A549 (cell line): ENCODE data around the gene CYB5B. TPM values are rescaled to one million over a fixed set of nuclear protein-coding genes. Genes with fewer than 3 reads are reported as not detected.

Experiments
- ATAC-seq, 2 experiments: fragments of 200-7000 bp in 1 of 2; fragments of >200 bp in 1 of 2; cut with Nextera tagmentation in 1 of 2; cut with Tn5 transposase in 1 of 2; 3 replicates each; pipeline versions ENCODE4 v1.8.0 to v1.9.1; 2018 to 2020; ENCODE audit warnings: mild to moderate bottlenecking in 1 of 2, moderate library complexity in 1 of 2
- CTCF ChIA-PET: fragments of 300-600 bp; sonication (Branson Sonifier 250); formaldehyde crosslinking; extraction: SDS; loops from one replicate; lab custom pipeline; 2021; ENCODE audit warnings: antibody characterized with exemption, inconsistent platforms; lab: Yijun Ruan, JAX
- POLR2A ChIA-PET: fragments of 350-600 bp; formaldehyde crosslinking; extraction: SDS; loops from one replicate; lab custom pipeline; 2021; ENCODE audit warnings: antibody characterized with exemption, inconsistent platforms; lab: Yijun Ruan, JAX
- DNase-seq, 2 experiments: peaks; one replicate each; pipeline versions ENCODE4 v3.0.0 to v3.0.0-alpha.2; 2011 to 2016; ENCODE audit warnings: low read depth in 1 of 2, low spot score in 1 of 2
- FAIRE-seq: peaks from 2 replicates; lab custom pipeline; 2011; peaks lifted over from hg19 to GRCh38; lab: Jason Lieb, UNC
- H3K27ac ChIP-seq, 2 experiments: fragments of >200 bp; sonication (Bioruptor Twin); formaldehyde crosslinking; 3 replicates each; pipeline ENCODE4 v1.5.1; 2016 to 2017
- H3K4me1 ChIP-seq: fragments of >200 bp; sonication (Bioruptor Twin); formaldehyde crosslinking; 3 replicates; pipeline ENCODE4 v1.6.1; 2016
- H3K4me2 ChIP-seq: fragments of >200 bp; sonication (Bioruptor Twin); formaldehyde crosslinking; 3 replicates; pipeline ENCODE4 v1.6.1; 2016
- H3K4me3 ChIP-seq: fragments of >200 bp; sonication (Bioruptor Twin); formaldehyde crosslinking; 3 replicates; pipeline ENCODE4 v1.5.1; 2016
- H3K9me3 ChIP-seq: fragments of >200 bp; sonication (Bioruptor Twin); formaldehyde crosslinking; 3 replicates; pipeline ENCODE4 v1.6.1; 2016
- BHLHE40 ChIP-seq: IDR thresholded peaks from 2 replicates; pipeline ENCODE4 v1.6.1; 2012; ENCODE audit warnings: low read depth, low read length, inconsistent platforms
- CBX2 ChIP-seq: fragments of 200-600 bp; sonication (generic); IDR thresholded peaks from 2 replicates; pipeline ENCODE4 v1.6.1; 2016; ENCODE audit warnings: low read depth, mild to moderate bottlenecking, borderline replicate concordance
- CEBPB ChIP-seq, 2 experiments: fragments of >200 bp in 1 of 2; sonication (Bioruptor Twin) in 1 of 2; formaldehyde crosslinking in 1 of 2; IDR thresholded peaks; 2 replicates each; pipeline ENCODE4 v1.6.1; 2012 to 2016
- CHD2 ChIP-seq: fragments of 150-350 bp; IDR thresholded peaks from 2 replicates; pipeline ENCODE4 v1.6.1; 2014; ENCODE audit warnings: low read length; ENCODE audit not compliant: partially characterized antibody
- CTCF ChIP-seq: fragments of >200 bp; sonication (Bioruptor Twin); formaldehyde crosslinking; IDR thresholded peaks from 3 replicates; pipeline ENCODE4 v1.5.1; 2016
- EHMT2 ChIP-seq: fragments of 200-600 bp; sonication (generic); IDR thresholded peaks from 2 replicates; pipeline ENCODE4 v1.6.1; 2016; ENCODE audit warnings: antibody characterized with exemption, low read depth, mild to moderate bottlenecking, moderate library complexity
- HEYL ChIP-seq: fragments of 250-450 bp; sonication (Bioruptor Pico); IDR thresholded peaks from 2 replicates; pipeline ENCODE4 v1.8.0; 2021; ENCODE audit warnings: mild to moderate bottlenecking, moderate library complexity
- HOXA7 ChIP-seq: fragments of 250-450 bp; sonication (Bioruptor Pico); IDR thresholded peaks from 2 replicates; pipeline ENCODE4 v1.5.0; 2020; ENCODE audit warnings: mild to moderate bottlenecking, moderate library complexity
- JUNB ChIP-seq: fragments of >200 bp; sonication (Bioruptor Twin); formaldehyde crosslinking; IDR thresholded peaks from 2 replicates; pipeline ENCODE4 v1.6.1; 2016
- KDM1A ChIP-seq: fragments of 200-600 bp; sonication (generic); IDR thresholded peaks from 2 replicates; pipeline ENCODE4 v1.6.1; 2016; ENCODE audit warnings: low read depth, mild to moderate bottlenecking
- MAFK ChIP-seq: fragments of 450-650 bp; IDR thresholded peaks from 2 replicates; pipeline ENCODE4 v1.6.1; 2014; ENCODE audit not compliant: partially characterized antibody
- POLR2AphosphoS2 ChIP-seq: conservative IDR thresholded peaks from 2 replicates; pipeline ENCODE4 v1.6.1; 2012; ENCODE audit warnings: low read length, improper control_type of control experiment, inconsistent platforms
- RAD21 ChIP-seq, 2 experiments: fragments of >200 bp in 1 of 2; sonication (Bioruptor Twin) in 1 of 2; formaldehyde crosslinking in 1 of 2; IDR thresholded peaks in 1 of 2; conservative IDR thresholded peaks in 1 of 2; 2 replicates in 1 of 2; 3 replicates in 1 of 2; pipeline ENCODE4 v1.6.1; 2012 to 2018; ENCODE audit warnings: inconsistent platforms in 1 of 2
- RARB ChIP-seq: fragments of 250-450 bp; sonication (Bioruptor Pico); IDR thresholded peaks from 2 replicates; pipeline ENCODE4 v1.8.0; 2021; ENCODE audit warnings: mild to moderate bottlenecking, moderate library complexity
- SMC3 ChIP-seq: fragments of >200 bp; sonication (Bioruptor Twin); formaldehyde crosslinking; IDR thresholded peaks from 3 replicates; pipeline ENCODE4 v1.6.1; 2018; ENCODE audit warnings: inconsistent platforms
- TFCP2L1 ChIP-seq: fragments of 250-450 bp; sonication (Bioruptor Pico); IDR thresholded peaks from 2 replicates; pipeline ENCODE4 v1.5.0; 2021; ENCODE audit warnings: mild to moderate bottlenecking
- ZNF302 ChIP-seq: fragments of 250-450 bp; sonication (Bioruptor Pico); IDR thresholded peaks from 2 replicates; pipeline ENCODE4 v1.9.0; 2021; ENCODE audit warnings: inconsistent platforms, mild to moderate bottlenecking, moderate library complexity
- WGBS: methylation state at CpG from one replicate; pipeline ENCODE4 v1.1.6; 2017; ENCODE audit errors: missing lambda C conversion rate; 5-methylcytosine and 5-hydroxymethylcytosine counted together
- polyA plus RNA-seq, 4 experiments: library from polyadenylated mRNA; depleted of rRNA in 3 of 4; stranded (reverse); fragments of >200 nt; fragmentation: RNase III in 1 of 4; extraction: RNeasy Plus Mini Kit Qiagen cat#74134 plus additional on column Dnase treatment in 1 of 4; gene quantifications; 2 replicates in 3 of 4; 3 replicates in 1 of 4; pipeline ENCODE4 v1.2.3, GENCODE V29; 2011 to 2017
- TF ChIP-seq, protein P1 (sequence below): IDR thresholded peaks from 2 replicates; pipeline ENCODE4 v1.6.1; 2012
- TF ChIP-seq, protein P2 (sequence below): fragments of 250-450 bp; sonication (Bioruptor Pico); IDR thresholded peaks from 2 replicates; pipeline ENCODE4 v1.5.0; 2020; ENCODE audit warnings: low read depth, mild to moderate bottlenecking, moderate library complexity
- TF ChIP-seq, protein P3 (sequence below): fragments of 150-350 bp; IDR thresholded peaks from 2 replicates; pipeline ENCODE4 v1.6.1; 2014; ENCODE audit warnings: low read depth, mild to moderate bottlenecking, low read length
- TF ChIP-seq, protein P4 (sequence below): fragments of 250-450 bp; sonication (Bioruptor Pico); IDR thresholded peaks from 2 replicates; pipeline ENCODE4 v1.5.0; 2021; ENCODE audit warnings: mild to moderate bottlenecking, moderate library complexity, borderline replicate concordance

Gene CYB5B
- polyA plus RNA-seq, 2 of the 4 experiments (the other 2 are of a cell fraction), result 248 to 477 TPM

GRCh38 chr16:69469807-69470561, 45.6 kb downstream of the CYB5B start:
- no peak for TF ChIP-seq SMC3
- TF ChIP-seq, protein P1, sequence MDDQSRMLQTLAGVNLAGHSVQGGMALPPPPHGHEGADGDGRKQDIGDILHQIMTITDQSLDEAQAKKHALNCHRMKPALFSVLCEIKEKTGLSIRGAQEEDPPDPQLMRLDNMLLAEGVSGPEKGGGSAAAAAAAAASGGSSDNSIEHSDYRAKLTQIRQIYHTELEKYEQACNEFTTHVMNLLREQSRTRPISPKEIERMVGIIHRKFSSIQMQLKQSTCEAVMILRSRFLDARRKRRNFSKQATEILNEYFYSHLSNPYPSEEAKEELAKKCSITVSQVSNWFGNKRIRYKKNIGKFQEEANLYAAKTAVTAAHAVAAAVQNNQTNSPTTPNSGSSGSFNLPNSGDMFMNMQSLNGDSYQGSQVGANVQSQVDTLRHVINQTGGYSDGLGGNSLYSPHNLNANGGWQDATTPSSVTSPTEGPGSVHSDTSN, result no peak
- Histone ChIP-seq H3K9me3 (no peaks in the 10 kb centered on the region), H3K4me3 (no peak overlapping the region), H3K4me2 (no peak overlapping the region), H3K4me1 (peaks cover 49% of the 10 kb centered on the region), H3K27ac (peak overlapping the region in 1 of 2 experiments; percentile 33; a peak in 3 of 6 replicates)
- ChIA-PET CTCF (interaction anchor here (0.8 to 2.5 kb wide), 2 partner anchors 74 to 178 kb away, joined by 3 to 8 read pairs; no protein-coding TSS in a partner anchor), POLR2A (no interaction called here)
- no peak for FAIRE-seq
- 92% methylated on average over 4 of the region's 4 CpGs for WGBS
- no peak for DNase-seq
- peak in 1 of 2 experiments; percentile 25; a peak in 2 of 6 replicates for ATAC-seq

- Histone ChIP-seq H3K4me3 (no peak overlapping the region), H3K4me1 (peaks cover 39% of the 10 kb centered on the region), H3K9me3 (no peaks in the 10 kb centered on the region), H3K27ac (peak overlapping the region in 1 of 2 experiments; percentile 38; a peak in 1 of 6 replicates), H3K4me2 (no peak overlapping the region)
- TF ChIP-seq MAFK, result no peak
- TF ChIP-seq CTCF, result no peak
- TF ChIP-seq, protein P2, sequence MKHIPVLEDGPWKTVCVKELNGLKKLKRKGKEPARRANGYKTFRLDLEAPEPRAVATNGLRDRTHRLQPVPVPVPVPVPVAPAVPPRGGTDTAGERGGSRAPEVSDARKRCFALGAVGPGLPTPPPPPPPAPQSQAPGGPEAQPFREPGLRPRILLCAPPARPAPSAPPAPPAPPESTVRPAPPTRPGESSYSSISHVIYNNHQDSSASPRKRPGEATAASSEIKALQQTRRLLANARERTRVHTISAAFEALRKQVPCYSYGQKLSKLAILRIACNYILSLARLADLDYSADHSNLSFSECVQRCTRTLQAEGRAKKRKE, result no peak
- TF ChIP-seq EHMT2, result no peak
- no peak for TF ChIP-seq SMC3
- TF ChIP-seq JUNB, result no peak
- TF ChIP-seq, protein P3, sequence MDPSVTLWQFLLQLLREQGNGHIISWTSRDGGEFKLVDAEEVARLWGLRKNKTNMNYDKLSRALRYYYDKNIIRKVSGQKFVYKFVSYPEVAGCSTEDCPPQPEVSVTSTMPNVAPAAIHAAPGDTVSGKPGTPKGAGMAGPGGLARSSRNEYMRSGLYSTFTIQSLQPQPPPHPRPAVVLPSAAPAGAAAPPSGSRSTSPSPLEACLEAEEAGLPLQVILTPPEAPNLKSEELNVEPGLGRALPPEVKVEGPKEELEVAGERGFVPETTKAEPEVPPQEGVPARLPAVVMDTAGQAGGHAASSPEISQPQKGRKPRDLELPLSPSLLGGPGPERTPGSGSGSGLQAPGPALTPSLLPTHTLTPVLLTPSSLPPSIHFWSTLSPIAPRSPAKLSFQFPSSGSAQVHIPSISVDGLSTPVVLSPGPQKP, result no peak
- no peak for TF ChIP-seq ZNF302 (CRISPR knock-in tag)
- no peak for TF ChIP-seq KDM1A
- no peak for TF ChIP-seq TFCP2L1 (CRISPR knock-in tag)
- no peak for TF ChIP-seq CEBPB (IDR thresholded peaks at IDR 0.05)
- TF ChIP-seq HEYL, result no peak
- no peak for TF ChIP-seq CBX2
- DNase-seq (no peak), ATAC-seq (peak in 1 of 2 experiments; percentile 9; a peak in 1 of 6 replicates), FAIRE-seq (no peak)
- POLR2A ChIA-PET, result no interaction called here
- CTCF ChIA-PET, result interaction anchor here (2.5 kb wide), 1 partner anchor 75 kb away, joined by 8 read pairs; no protein-coding TSS in a partner anchor
- 100% methylated on average over 1 of the region's 1 CpG for WGBS
Observed at GRCh38 chr16:69471121-69471520, 46.7 kb downstream of the CYB5B start.

- Histone ChIP-seq H3K9me3 (no peaks in the 10 kb centered on the region), H3K27ac (no peak overlapping the region), H3K4me3 (no peak overlapping the region), H3K4me1 (peaks cover 31% of the 10 kb centered on the region), H3K4me2 (no peak overlapping the region)
- ChIA-PET POLR2A (no interaction called here), CTCF (no interaction called here)
- DNase-seq (no peak), ATAC-seq (no peak), FAIRE-seq (no peak)
- TF ChIP-seq CEBPB (IDR thresholded peaks at IDR 0.05) (peak in 1 of 2 experiments; percentile 20; a peak in 2 of 4 replicates), RARB (CRISPR knock-in tag) (no peak), CBX2 (no peak), CHD2 (no peak), POLR2AphosphoS2 (no peak), MAFK (peak; percentile 71), HOXA7 (CRISPR knock-in tag) (no peak), BHLHE40 (no peak), RAD21 (conservative IDR thresholded peaks at IDR 0.05 in 1 of 2, IDR thresholded peaks at IDR 0.05 in 1 of 2) (no peak)
- TF ChIP-seq, protein P2, result no peak
- TF ChIP-seq, protein P4, sequence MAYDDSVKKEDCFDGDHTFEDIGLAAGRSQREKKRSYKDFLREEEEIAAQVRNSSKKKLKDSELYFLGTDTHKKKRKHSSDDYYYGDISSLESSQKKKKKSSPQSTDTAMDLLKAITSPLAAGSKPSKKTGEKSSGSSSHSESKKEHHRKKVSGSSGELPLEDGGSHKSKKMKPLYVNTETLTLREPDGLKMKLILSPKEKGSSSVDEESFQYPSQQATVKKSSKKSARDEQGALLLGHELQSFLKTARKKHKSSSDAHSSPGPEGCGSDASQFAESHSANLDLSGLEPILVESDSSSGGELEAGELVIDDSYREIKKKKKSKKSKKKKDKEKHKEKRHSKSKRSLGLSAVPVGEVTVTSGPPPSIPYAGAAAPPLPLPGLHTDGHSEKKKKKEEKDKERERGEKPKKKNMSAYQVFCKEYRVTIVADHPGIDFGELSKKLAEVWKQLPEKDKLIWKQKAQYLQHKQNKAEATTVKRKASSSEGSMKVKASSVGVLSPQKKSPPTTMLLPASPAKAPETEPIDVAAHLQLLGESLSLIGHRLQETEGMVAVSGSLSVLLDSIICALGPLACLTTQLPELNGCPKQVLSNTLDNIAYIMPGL, result no peak
Observed at GRCh38 chr16:69474408-69474807, 50.0 kb downstream of the CYB5B start.
